Caco-2 (cell line): ENCODE results near the gene GLT1D1. TPM values are rescaled to one million over a fixed set of nuclear protein-coding genes. Genes with fewer than 3 reads are reported as not detected.

Source experiments
- BruUV-seq: library from RNA; stranded (reverse); fragments of 400-500 nt; replicated peaks from 2 replicates; lab custom pipeline; 2021; lab: Mats Ljungman, UMichigan
- CTCF ChIA-PET: fragments of 300-600 bp; sonication (Branson Sonifier 250); formaldehyde crosslinking; loops from one replicate; lab custom pipeline; 2022; ENCODE audit warnings: antibody characterized with exemption; lab: Charles Lee
- POLR2A ChIA-PET: fragments of 300-600 bp; sonication (Branson Sonifier 250); formaldehyde crosslinking; loops from one replicate; lab custom pipeline; 2022; ENCODE audit warnings: antibody characterized with exemption; lab: Charles Lee
- DNase-seq, 2 experiments: peaks; one replicate each; pipeline versions ENCODE4 v3.0.0 to v3.0.0-alpha.2; 2020 to 2022
- H3K27me3 ChIP-seq: replicated peaks from 2 replicates; pipeline ENCODE4 v1.6.0; 2011; ENCODE audit warnings: low read length; ENCODE audit not compliant: control insufficient read depth, insufficient read depth
- H3K36me3 ChIP-seq: 2 replicates; pipeline ENCODE4 v1.5.1; 2011; ENCODE audit warnings: low read length; ENCODE audit not compliant: control insufficient read depth, insufficient read depth
- H3K4me1 ChIP-seq: fragments of 250-450 bp; sonication (Bioruptor Pico); 2 replicates; pipeline ENCODE4 v1.5.1; 2020; ENCODE audit warnings: mild to moderate bottlenecking
- H3K4me3 ChIP-seq: 2 replicates; pipeline ENCODE4 v1.5.1; 2011; ENCODE audit warnings: low read depth, mild to moderate bottlenecking, control low read depth, low read length
- H3K9me3 ChIP-seq: fragments of 250-450 bp; sonication (Bioruptor Pico); 2 replicates; pipeline ENCODE4 v1.5.1; 2020; ENCODE audit warnings: mild to moderate bottlenecking, moderate library complexity
- H3K27ac Mint-ChIP-seq: one replicate; pipeline ENCODE4 v1.8.0; 2022; ENCODE audit warnings: mixed read lengths; ENCODE audit not compliant: unreplicated experiment
- H3K27me3 Mint-ChIP-seq: one replicate; pipeline ENCODE4 v1.8.0; 2022; ENCODE audit warnings: mixed read lengths; ENCODE audit not compliant: insufficient read depth, unreplicated experiment
- H3K36me3 Mint-ChIP-seq: one replicate; pipeline ENCODE4 v1.8.0; 2022; ENCODE audit warnings: mild to moderate bottlenecking, mixed read lengths; ENCODE audit not compliant: insufficient read depth, unreplicated experiment
- H3K4me1 Mint-ChIP-seq: one replicate; pipeline ENCODE4 v1.8.0; 2022; ENCODE audit warnings: low read depth, mixed read lengths; ENCODE audit not compliant: unreplicated experiment
- H3K4me3 Mint-ChIP-seq: one replicate; pipeline ENCODE4 v1.8.0; 2022; ENCODE audit warnings: mild to moderate bottlenecking, moderate library complexity, mixed read lengths; ENCODE audit not compliant: unreplicated experiment
- H3K9me3 Mint-ChIP-seq: one replicate; pipeline ENCODE4 v1.8.0; 2022; ENCODE audit warnings: mixed read lengths; ENCODE audit not compliant: unreplicated experiment
- intact Hi-C: fragments of 100-400 bp; cut with micrococcal nuclease; formaldehyde crosslinking; loops from one replicate; pipeline ENCODE4 v1.10.0; 2022; ENCODE audit not compliant: unreplicated experiment
- total RNA-seq: library from RNA; stranded (reverse); gene quantifications from 2 replicates; pipeline ENCODE4 v1.2.3, GENCODE V29; 2022
- TF ChIP-seq, protein P1 (sequence below), 2 experiments: fragments of 200-600 bp in 1 of 2; IDR thresholded peaks; 1 replicate in 1 of 2; 2 replicates in 1 of 2; pipeline versions ENCODE4 v1.5.1 to v1.8.0; 2011 to 2022; ENCODE audit warnings: antibody characterized with exemption in 1 of 2, control low read depth in 1 of 2, inconsistent platforms in 1 of 2, low read depth in 1 of 2, low read length in 1 of 2, mild to moderate bottlenecking in 1 of 2, moderate library complexity in 1 of 2; ENCODE audit not compliant: insufficient read depth in 1 of 2, severe bottlenecking in 1 of 2, unreplicated experiment in 1 of 2

The GLT1D1 gene
- total RNA-seq, 1 experiment from 2014 or later, result not detected

DNA sequence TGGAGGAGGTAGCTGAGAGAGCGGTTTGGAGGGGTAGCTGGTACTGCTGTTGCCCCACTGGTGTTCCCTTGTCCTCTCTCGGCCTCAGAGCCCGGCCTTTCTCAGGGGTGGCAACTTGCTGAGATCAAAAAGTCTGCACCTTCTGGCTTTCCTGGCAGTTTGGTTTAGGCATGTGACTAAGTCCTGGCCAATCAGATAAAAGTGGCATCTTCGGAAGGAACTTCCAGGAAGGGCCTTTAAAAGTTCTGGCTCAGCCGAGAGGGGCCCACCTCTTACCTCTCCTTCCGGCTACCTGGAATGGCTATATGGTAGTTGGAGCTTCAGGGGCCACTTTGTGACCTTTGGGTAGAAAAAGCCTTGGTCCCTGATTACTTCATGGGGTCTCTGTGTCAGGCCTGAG lies 152.6 kb downstream of the GLT1D1 start:
- ChIA-PET POLR2A (no interaction called here), CTCF (interaction anchor here (0.6 kb wide), 1 partner anchor 40 kb away, joined by 3 read pairs; no protein-coding TSS in a partner anchor)
- BruUV-seq, result no TSS peak
- Mint-ChIP-seq H3K4me3 (no peak overlapping the region), H3K27ac (no peak overlapping the region), H3K4me1 (no peaks in the 10 kb centered on the region), H3K36me3 (no peaks in the 10 kb centered on the region), H3K27me3 (no peaks in the 10 kb centered on the region), H3K9me3 (no peaks in the 10 kb centered on the region)
- Histone ChIP-seq H3K4me3 (no peak overlapping the region), H3K9me3 (no peaks in the 10 kb centered on the region), H3K36me3 (no peaks in the 10 kb centered on the region), H3K4me1 (no peaks in the 10 kb centered on the region), H3K27me3 (no peaks in the 10 kb centered on the region)
- no peak for DNase-seq
- intact Hi-C loops, result no loop called here
- TF ChIP-seq, protein P1, sequence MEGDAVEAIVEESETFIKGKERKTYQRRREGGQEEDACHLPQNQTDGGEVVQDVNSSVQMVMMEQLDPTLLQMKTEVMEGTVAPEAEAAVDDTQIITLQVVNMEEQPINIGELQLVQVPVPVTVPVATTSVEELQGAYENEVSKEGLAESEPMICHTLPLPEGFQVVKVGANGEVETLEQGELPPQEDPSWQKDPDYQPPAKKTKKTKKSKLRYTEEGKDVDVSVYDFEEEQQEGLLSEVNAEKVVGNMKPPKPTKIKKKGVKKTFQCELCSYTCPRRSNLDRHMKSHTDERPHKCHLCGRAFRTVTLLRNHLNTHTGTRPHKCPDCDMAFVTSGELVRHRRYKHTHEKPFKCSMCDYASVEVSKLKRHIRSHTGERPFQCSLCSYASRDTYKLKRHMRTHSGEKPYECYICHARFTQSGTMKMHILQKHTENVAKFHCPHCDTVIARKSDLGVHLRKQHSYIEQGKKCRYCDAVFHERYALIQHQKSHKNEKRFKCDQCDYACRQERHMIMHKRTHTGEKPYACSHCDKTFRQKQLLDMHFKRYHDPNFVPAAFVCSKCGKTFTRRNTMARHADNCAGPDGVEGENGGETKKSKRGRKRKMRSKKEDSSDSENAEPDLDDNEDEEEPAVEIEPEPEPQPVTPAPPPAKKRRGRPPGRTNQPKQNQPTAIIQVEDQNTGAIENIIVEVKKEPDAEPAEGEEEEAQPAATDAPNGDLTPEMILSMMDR (IDR thresholded peaks at IDR 0.05; ENCODE audit: insufficient read depth in 1 of 2, low read depth in 1 of 2, low read length in 1 of 2, severe bottlenecking in 1 of 2, unreplicated experiment in 1 of 2), result no peak

DNA sequence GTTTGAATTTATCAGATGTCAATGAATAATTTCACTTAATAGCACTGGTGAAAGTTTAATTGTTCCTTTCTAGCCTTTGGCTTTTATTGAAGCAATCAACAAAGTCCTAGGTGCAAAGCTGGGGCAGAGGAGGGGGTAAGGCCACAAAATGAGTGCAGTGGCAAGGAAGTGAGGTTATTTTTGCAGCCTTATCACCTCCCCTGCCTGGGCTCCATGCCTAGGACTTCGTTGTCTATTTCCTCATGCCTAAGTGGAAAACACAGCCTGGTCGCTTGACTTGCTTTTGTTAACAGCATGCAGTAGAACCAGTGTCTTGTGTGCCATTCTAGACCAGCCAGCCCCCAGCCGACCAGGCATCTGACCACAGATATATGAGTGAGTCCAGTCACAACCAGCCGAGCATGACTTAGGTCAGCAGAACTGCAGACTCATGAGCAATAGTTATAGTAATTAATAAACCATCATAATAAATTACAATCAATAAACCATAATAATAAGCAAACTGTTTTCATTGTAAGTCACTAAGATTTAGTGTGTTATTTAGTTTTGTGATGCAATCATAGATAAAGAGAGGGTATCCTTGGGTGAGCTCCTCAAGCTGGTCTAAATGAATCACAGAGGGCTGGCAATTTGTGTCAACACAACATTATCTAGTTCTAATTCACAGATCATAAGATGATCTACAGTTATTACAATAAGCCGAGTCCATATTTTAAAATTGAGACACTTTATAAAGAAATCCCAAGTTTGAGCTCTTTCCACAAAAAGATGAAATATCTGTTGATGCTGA lies 156.8 kb downstream of the GLT1D1 start:
- POLR2A ChIA-PET, result no interaction called here
- TF ChIP-seq, protein P1 (IDR thresholded peaks at IDR 0.05; ENCODE audit: insufficient read depth in 1 of 2, low read depth in 1 of 2, low read length in 1 of 2, severe bottlenecking in 1 of 2, unreplicated experiment in 1 of 2), result no peak
- H3K27me3 Mint-ChIP-seq, result no peaks in the 10 kb centered on the region

GRCh38 chr12:129016159-129016558 lies 162.9 kb downstream of the GLT1D1 start:
- no peaks in the 10 kb centered on the region for H3K27me3 Mint-ChIP-seq
- Histone ChIP-seq H3K9me3 (no peaks in the 10 kb centered on the region), H3K4me1 (no peaks in the 10 kb centered on the region), H3K4me3 (no peak overlapping the region), H3K36me3 (no peaks in the 10 kb centered on the region), H3K27me3 (no peaks in the 10 kb centered on the region)
- no peak for DNase-seq
- H3K27ac Mint-ChIP-seq, result no peak overlapping the region
- ChIA-PET CTCF (no interaction called here), POLR2A (no interaction called here)
- TF ChIP-seq, protein P1 (IDR thresholded peaks at IDR 0.05; ENCODE audit: insufficient read depth in 1 of 2, low read depth in 1 of 2, low read length in 1 of 2, severe bottlenecking in 1 of 2, unreplicated experiment in 1 of 2), result no peak
- H3K4me3 Mint-ChIP-seq, result no peak overlapping the region
- peaks cover 7% of the 10 kb centered on the region for H3K9me3 Mint-ChIP-seq
- H3K4me1 Mint-ChIP-seq, result no peaks in the 10 kb centered on the region
- intact Hi-C loops, result no loop called here
- no peaks in the 10 kb centered on the region for H3K36me3 Mint-ChIP-seq
- no TSS peak for BruUV-seq

More for the DNA sequence above, 156.8 kb downstream of the GLT1D1 start:
- Mint-ChIP-seq H3K36me3 (no peaks in the 10 kb centered on the region), H3K9me3 (no peaks in the 10 kb centered on the region), H3K4me3 (no peak overlapping the region), H3K27ac (no peak overlapping the region), H3K4me1 (no peaks in the 10 kb centered on the region)
- CTCF ChIA-PET, result no interaction called here
- no TSS peak for BruUV-seq
- H3K36me3 ChIP-seq, result no peaks in the 10 kb centered on the region
- no peak overlapping the region for H3K4me3 ChIP-seq
- intact Hi-C loops, result no loop called here
- no peaks in the 10 kb centered on the region for H3K4me1 ChIP-seq
- DNase-seq, result no peak
- H3K9me3 ChIP-seq, result no peaks in the 10 kb centered on the region
- no peaks in the 10 kb centered on the region for H3K27me3 ChIP-seq
